Measurements from ENCODE around the gene CCNJL. TPM values are rescaled to one million over a fixed set of nuclear protein-coding genes. Genes with fewer than 3 reads are reported as not detected.

The CCNJL gene
- total and polyA plus RNA-seq, 2 donors (not counting 1 experiment from before 2014, with no cell fraction given): 0.03 to 0.67 TPM

DNA sequence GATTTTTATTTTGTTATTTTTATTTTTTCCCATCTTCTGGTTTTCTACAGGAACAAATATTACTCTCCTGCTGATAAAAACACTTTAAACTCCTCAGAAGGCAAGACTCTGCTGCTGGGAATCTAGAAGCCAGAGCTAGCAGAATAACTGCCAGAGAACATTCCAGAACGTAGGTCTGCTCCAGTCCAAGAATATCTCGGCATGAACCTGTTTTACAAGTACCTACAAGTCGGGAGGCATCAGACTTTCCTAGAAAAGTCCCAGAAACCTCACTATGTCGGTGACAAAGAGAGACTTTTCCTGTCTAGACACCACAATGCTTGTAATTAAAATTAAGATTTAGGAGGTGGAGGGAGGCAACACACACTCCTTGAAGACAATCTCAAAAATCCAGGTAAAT, 41.7 kb downstream of the CCNJL start:
- H3K79me2 ChIP-seq (ENCODE audit: control insufficient read depth, insufficient read depth, low read length): no peaks in the 10 kb centered on the region
- H3K9ac ChIP-seq (ENCODE audit: low read length): no peak overlapping the region
- H2AFZ ChIP-seq (ENCODE audit: insufficient read depth, low read depth, low read length, poor library complexity, severe bottlenecking): no peak overlapping the region
- no peaks in the 10 kb centered on the region for H4K20me1 ChIP-seq (ENCODE audit: control insufficient read depth, insufficient read depth, low read length, poor library complexity, severe bottlenecking)
- Mint-ChIP-seq H3K9me3 (ENCODE audit: insufficient read depth) (no peaks in the 10 kb centered on the region), H3K4me3 (no peak overlapping the region), H3K27ac (no peak overlapping the region), H3K27me3 (peaks cover 15% of the 10 kb centered on the region), H3K4me1 (peaks cover 9% of the 10 kb centered on the region)
- ChIA-PET POLR2A (no interaction called here), CTCF (no interaction called here)
- WGBS (ENCODE audit: insufficient coverage): 92% methylated on average over 2 of the region's 4 CpGs
- no peak for TF ChIP-seq EZH2 (IDR thresholded peaks at IDR 0.05; ENCODE audit: borderline replicate concordance, insufficient read depth, low read depth, low read length, poor library complexity, severe bottlenecking)
- TF ChIP-seq, protein P1, sequence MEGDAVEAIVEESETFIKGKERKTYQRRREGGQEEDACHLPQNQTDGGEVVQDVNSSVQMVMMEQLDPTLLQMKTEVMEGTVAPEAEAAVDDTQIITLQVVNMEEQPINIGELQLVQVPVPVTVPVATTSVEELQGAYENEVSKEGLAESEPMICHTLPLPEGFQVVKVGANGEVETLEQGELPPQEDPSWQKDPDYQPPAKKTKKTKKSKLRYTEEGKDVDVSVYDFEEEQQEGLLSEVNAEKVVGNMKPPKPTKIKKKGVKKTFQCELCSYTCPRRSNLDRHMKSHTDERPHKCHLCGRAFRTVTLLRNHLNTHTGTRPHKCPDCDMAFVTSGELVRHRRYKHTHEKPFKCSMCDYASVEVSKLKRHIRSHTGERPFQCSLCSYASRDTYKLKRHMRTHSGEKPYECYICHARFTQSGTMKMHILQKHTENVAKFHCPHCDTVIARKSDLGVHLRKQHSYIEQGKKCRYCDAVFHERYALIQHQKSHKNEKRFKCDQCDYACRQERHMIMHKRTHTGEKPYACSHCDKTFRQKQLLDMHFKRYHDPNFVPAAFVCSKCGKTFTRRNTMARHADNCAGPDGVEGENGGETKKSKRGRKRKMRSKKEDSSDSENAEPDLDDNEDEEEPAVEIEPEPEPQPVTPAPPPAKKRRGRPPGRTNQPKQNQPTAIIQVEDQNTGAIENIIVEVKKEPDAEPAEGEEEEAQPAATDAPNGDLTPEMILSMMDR (IDR thresholded peaks at IDR 0.05): no peak
- H3K9me3 ChIP-seq (ENCODE audit: control extremely low read depth in 1 of 3, control insufficient read depth in 2 of 3, insufficient read depth in 1 of 3, low read length in 2 of 3): no peaks in the 10 kb centered on the region
- ATAC-seq (ENCODE audit: low read depth) (no peak), DNase-seq (no peak)
- intact Hi-C loops (cut with micrococcal nuclease): no loop called here
- no peak overlapping the region for H3K27ac ChIP-seq (ENCODE audit: low read length in 2 of 2)
- peaks cover 11 to 13% of the 10 kb centered on the region in 2 donors for H3K4me1 ChIP-seq (ENCODE audit: control insufficient read depth in 2 of 2, insufficient read depth in 2 of 2, low read length in 2 of 2)
- no peaks in the 10 kb centered on the region for H3K27me3 ChIP-seq (replicated peaks in 1 of 4; ENCODE audit: control extremely low read depth in 1 of 4, control insufficient read depth in 3 of 4, insufficient read depth in 4 of 4, low read length in 3 of 4)
- H3K36me3 ChIP-seq (replicated peaks in 1 of 2; ENCODE audit: control extremely low read depth in 1 of 2, control insufficient read depth in 1 of 2, extremely low read depth in 1 of 2, insufficient read depth in 2 of 2, low read length in 1 of 2): no peaks in the 10 kb centered on the region
- no peak overlapping the region for H3K4me3 ChIP-seq (ENCODE audit: control extremely low read depth in 1 of 5, extremely low read depth in 1 of 5, insufficient read depth in 1 of 5, low read depth in 2 of 5, low read length in 4 of 5)
- no peak overlapping the region for H3K4me2 ChIP-seq (replicated peaks; ENCODE audit: low read depth, low read length, poor library complexity, severe bottlenecking)

- ATAC-seq (ENCODE audit: low read depth) (no peak), DNase-seq (no peak)
- intact Hi-C loops (cut with micrococcal nuclease): no loop called here
- Mint-ChIP-seq H3K9me3 (ENCODE audit: insufficient read depth) (no peaks in the 10 kb centered on the region), H3K4me1 (peaks cover 9% of the 10 kb centered on the region), H3K27me3 (peaks cover 21% of the 10 kb centered on the region), H3K4me3 (no peak overlapping the region), H3K27ac (no peak overlapping the region)
- Histone ChIP-seq H3K36me3 (replicated peaks in 1 of 2; ENCODE audit: control extremely low read depth in 1 of 2, control insufficient read depth in 1 of 2, extremely low read depth in 1 of 2, insufficient read depth in 2 of 2, low read length in 1 of 2) (no peaks in the 10 kb centered on the region), H4K20me1 (ENCODE audit: control insufficient read depth, insufficient read depth, low read length, poor library complexity, severe bottlenecking) (no peaks in the 10 kb centered on the region), H3K9ac (ENCODE audit: low read length) (no peak overlapping the region), H3K9me3 (ENCODE audit: control extremely low read depth in 1 of 3, control insufficient read depth in 2 of 3, insufficient read depth in 1 of 3, low read length in 2 of 3) (no peaks in the 10 kb centered on the region), H3K4me1 (ENCODE audit: control insufficient read depth in 2 of 2, insufficient read depth in 2 of 2, low read length in 2 of 2) (peaks cover 11 to 13% of the 10 kb centered on the region in 2 donors), H3K79me2 (ENCODE audit: control insufficient read depth, insufficient read depth, low read length) (no peaks in the 10 kb centered on the region), H3K27me3 (replicated peaks in 1 of 4; ENCODE audit: control extremely low read depth in 1 of 4, control insufficient read depth in 3 of 4, insufficient read depth in 4 of 4, low read length in 3 of 4) (no peaks in the 10 kb centered on the region), H3K27ac (ENCODE audit: low read length in 2 of 2) (no peak overlapping the region), H2AFZ (ENCODE audit: insufficient read depth, low read depth, low read length, poor library complexity, severe bottlenecking) (peak overlapping the region; percentile 22), H3K4me3 (ENCODE audit: control extremely low read depth in 1 of 5, extremely low read depth in 1 of 5, insufficient read depth in 1 of 5, low read depth in 2 of 5, low read length in 4 of 5) (no peak overlapping the region), H3K4me2 (replicated peaks; ENCODE audit: low read depth, low read length, poor library complexity, severe bottlenecking) (no peak overlapping the region)
- WGBS (ENCODE audit: insufficient coverage): 28% methylated on average over 10 of the region's 10 CpGs
- TF ChIP-seq, protein P1 (IDR thresholded peaks at IDR 0.05): no peak
- TF ChIP-seq EZH2 (IDR thresholded peaks at IDR 0.05; ENCODE audit: borderline replicate concordance, insufficient read depth, low read depth, low read length, poor library complexity, severe bottlenecking): no peak
- ChIA-PET CTCF (no interaction called here), POLR2A (no interaction called here)
These were observed 43.3 kb downstream of the CCNJL start for GRCh38 chr5:160269017-160269416.

Data from B cell (primary cell).